IMR-90 (cell line): ENCODE measurements around the gene RDH16. TPM values are rescaled to one million over a fixed set of nuclear protein-coding genes. Genes with fewer than 3 reads are reported as not detected.

Experiments used
- ATAC-seq: fragments of 200-7000 bp; cut with Tn5 transposase; 2 replicates; pipeline ENCODE4 v1.9.1; 2020; ENCODE audit warnings: low read depth, mild to moderate bottlenecking, moderate library complexity
- BruUV-seq: library from RNA; stranded (reverse); fragments of 400-500 nt; replicated peaks from 2 replicates; lab custom pipeline; 2021; lab: Mats Ljungman, UMichigan
- CTCF ChIA-PET: fragments of 300-600 bp; formaldehyde crosslinking; extraction: SDS; loops from one replicate; lab custom pipeline; 2021; ENCODE audit warnings: antibody characterized with exemption; lab: Yijun Ruan, JAX
- POLR2A ChIA-PET: fragments of 300-600 bp; sonication (Branson Sonifier 250); formaldehyde crosslinking; loops from one replicate; lab custom pipeline; 2022; ENCODE audit warnings: antibody characterized with exemption; ENCODE audit not compliant: unreplicated experiment; lab: Charles Lee
- DNase-seq: peaks from one replicate; pipeline ENCODE4 v3.0.0; 2013
- H2AFZ ChIP-seq: replicated peaks from 2 replicates; pipeline ENCODE3; 2013; ENCODE audit warnings: low read length, mild to moderate bottlenecking; ENCODE audit not compliant: poor library complexity
- H2AK5ac ChIP-seq: 2 replicates; pipeline ENCODE4 v1.6.1; 2013; ENCODE audit warnings: low read depth, low read length, inconsistent platforms
- H2AK9ac ChIP-seq: replicated peaks from 2 replicates; pipeline ENCODE3; 2013; ENCODE audit warnings: mild to moderate bottlenecking, low read depth, low read length, moderate library complexity; ENCODE audit not compliant: poor library complexity
- H2BK120ac ChIP-seq: 2 replicates; pipeline ENCODE4 v1.6.1; 2013; ENCODE audit warnings: low read depth, low read length, inconsistent platforms
- H2BK15ac ChIP-seq: 3 replicates; pipeline ENCODE4 v1.6.1; 2013; ENCODE audit warnings: low read depth, low read length, inconsistent platforms
- H2BK20ac ChIP-seq: 2 replicates; pipeline ENCODE4 v1.6.1; 2013; ENCODE audit warnings: low read depth, mild to moderate bottlenecking, inconsistent platforms, low read length, moderate library complexity
- H2BK5ac ChIP-seq: 2 replicates; pipeline ENCODE4 v1.6.1; 2013; ENCODE audit warnings: mild to moderate bottlenecking, low read depth, low read length, inconsistent platforms; ENCODE audit not compliant: poor library complexity, severe bottlenecking
- H3K14ac ChIP-seq: replicated peaks from 2 replicates; pipeline ENCODE4 v1.6.1; 2013; ENCODE audit warnings: low read depth, low read length, inconsistent platforms
- H3K18ac ChIP-seq: 2 replicates; pipeline ENCODE4 v1.6.1; 2013; ENCODE audit warnings: low read depth, low read length, control low read depth
- H3K23ac ChIP-seq: 2 replicates; pipeline ENCODE4 v1.6.1; 2013; ENCODE audit warnings: low read depth, low read length, inconsistent platforms
- H3K27ac ChIP-seq: 2 replicates; pipeline ENCODE4 v1.5.1; 2013; ENCODE audit warnings: mild to moderate bottlenecking, control low read depth, low read length; ENCODE audit not compliant: insufficient read depth
- H3K27me3 ChIP-seq: 2 replicates; pipeline ENCODE4 v1.6.1; 2013; ENCODE audit warnings: low read length; ENCODE audit not compliant: control insufficient read depth, insufficient read depth
- H3K36me3 ChIP-seq: 2 replicates; pipeline ENCODE4 v1.6.1; 2013; ENCODE audit warnings: low read length, mixed read lengths; ENCODE audit not compliant: control insufficient read depth, insufficient read depth
- H3K4ac ChIP-seq: 2 replicates; pipeline ENCODE4 v1.6.1; 2013; ENCODE audit warnings: low read depth, low read length, inconsistent platforms
- H3K4me1 ChIP-seq: 2 replicates; pipeline ENCODE4 v1.6.1; 2013; ENCODE audit warnings: low read length, mixed read lengths; ENCODE audit not compliant: control insufficient read depth, insufficient read depth
- H3K4me2 ChIP-seq: 2 replicates; pipeline ENCODE4 v1.6.1; 2013; ENCODE audit warnings: low read depth, mild to moderate bottlenecking, control low read depth, low read length, moderate library complexity
- H3K4me3 ChIP-seq: 2 replicates; pipeline ENCODE4 v1.5.1; 2013; ENCODE audit warnings: low read depth, mild to moderate bottlenecking, control low read depth, low read length, moderate library complexity; ENCODE audit not compliant: insufficient read depth
- H3K56ac ChIP-seq: 2 replicates; pipeline ENCODE4 v1.6.1; 2013; ENCODE audit warnings: low read length, inconsistent platforms; ENCODE audit not compliant: insufficient read depth; ENCODE audit errors: extremely low read depth
- H3K79me1 ChIP-seq, 2 experiments: 2 replicates each; pipeline ENCODE4 v1.6.1; 2013; ENCODE audit warnings: low read length in 2 of 2, inconsistent platforms in 1 of 2, low read depth in 1 of 2
- H3K9ac ChIP-seq: 2 replicates; pipeline ENCODE4 v1.6.1; 2013; ENCODE audit warnings: low read depth, low read length, control low read depth
- H3K9me1 ChIP-seq: 2 replicates; pipeline ENCODE4 v1.6.1; 2013; ENCODE audit warnings: low read length, inconsistent platforms; ENCODE audit not compliant: insufficient read depth
- H3K9me3 ChIP-seq: 2 replicates; pipeline ENCODE4 v1.6.1; 2013; ENCODE audit warnings: low read length; ENCODE audit not compliant: control insufficient read depth, insufficient read depth
- H4K20me1 ChIP-seq: 2 replicates; pipeline ENCODE4 v1.6.1; 2013; ENCODE audit warnings: low read length, inconsistent platforms; ENCODE audit not compliant: insufficient read depth
- H4K5ac ChIP-seq: 2 replicates; pipeline ENCODE4 v1.6.1; 2013; ENCODE audit warnings: mild to moderate bottlenecking, low read depth, low read length, control low read depth
- H4K8ac ChIP-seq, 2 experiments: 2 replicates each; pipeline ENCODE4 v1.6.1; 2013; ENCODE audit warnings: low read depth in 2 of 2, low read length in 2 of 2, control low read depth in 1 of 2, inconsistent platforms in 1 of 2
- H4K91ac ChIP-seq: 2 replicates; pipeline ENCODE4 v1.6.1; 2013; ENCODE audit warnings: low read depth, low read length, inconsistent platforms; ENCODE audit not compliant: insufficient read depth
- BHLHE40 ChIP-seq: fragments of 150-350 bp; IDR thresholded peaks from 2 replicates; pipeline ENCODE4 v1.6.1; 2016; ENCODE audit warnings: mild to moderate bottlenecking, low read depth, low read length
- CEBPB ChIP-seq: IDR thresholded peaks from 2 replicates; pipeline ENCODE4 v1.6.1; 2012; ENCODE audit warnings: low read depth, low read length, improper control_type of control experiment
- CHD1 ChIP-seq: IDR thresholded peaks from 2 replicates; pipeline ENCODE4 v1.6.1; 2012; ENCODE audit warnings: low read depth, low read length, improper control_type of control experiment
- FOS ChIP-seq: fragments of 150-350 bp; IDR thresholded peaks from 2 replicates; pipeline ENCODE4 v1.6.1; 2016; ENCODE audit warnings: low read depth, low read length
- MAFK ChIP-seq: IDR thresholded peaks from 2 replicates; pipeline ENCODE4 v1.6.1; 2012; ENCODE audit warnings: low read depth, low read length, improper control_type of control experiment
- MXI1 ChIP-seq: IDR thresholded peaks from 2 replicates; pipeline ENCODE4 v1.6.1; 2012; ENCODE audit warnings: low read depth, mild to moderate bottlenecking, low read length, moderate library complexity, borderline replicate concordance
- POLR2A ChIP-seq: IDR thresholded peaks from 2 replicates; pipeline ENCODE4 v1.6.1; 2012; ENCODE audit warnings: mild to moderate bottlenecking, low read depth, low read length
- RAD21 ChIP-seq: IDR thresholded peaks from 2 replicates; pipeline ENCODE4 v1.6.1; 2012; ENCODE audit warnings: low read length, improper control_type of control experiment
- RCOR1 ChIP-seq: IDR thresholded peaks from 2 replicates; pipeline ENCODE4 v1.6.1; 2012; ENCODE audit warnings: mild to moderate bottlenecking, low read length, improper control_type of control experiment; ENCODE audit not compliant: insufficient replicate concordance
- RFX5 ChIP-seq: IDR thresholded peaks from 2 replicates; pipeline ENCODE4 v1.8.0; 2012; ENCODE audit warnings: low read depth, mild to moderate bottlenecking, low read length, moderate library complexity
- SMC3 ChIP-seq: fragments of 150-350 bp; IDR thresholded peaks from 2 replicates; pipeline ENCODE4 v1.6.1; 2016; ENCODE audit warnings: low read depth, mild to moderate bottlenecking, antibody characterized with exemption, low read length, moderate library complexity
- WGBS, 2 experiments: methylation state at CpG; one replicate each; pipeline versions ENCODE4 v1.1.5 to v1.1.7; 2013; ENCODE audit warnings: missing lambda C conversion rate in 2 of 2; ENCODE audit not compliant: insufficient read length in 1 of 2; ENCODE audit errors: extremely low coverage in 2 of 2; 5-methylcytosine and 5-hydroxymethylcytosine counted together
- dilution Hi-C: fragments of 300-500 bp; cut with HindIII; formaldehyde crosslinking; loops from one replicate; pipeline ENCODE4 v1.14.3; 2018; ENCODE audit warnings: low sequenced_read_pairs; ENCODE audit not compliant: unreplicated experiment
- in situ Hi-C: fragments of 300-500 bp; cut with MboI; formaldehyde crosslinking; loops from 3 replicates; pipeline ENCODE4 v1.14.3; 2019; ENCODE audit warnings: low sequenced_read_pairs, inconsistent platforms, mixed read lengths
- intact Hi-C: fragments of 100-400 bp; cut with micrococcal nuclease; formaldehyde crosslinking; loops from 2 replicates; pipeline ENCODE4 v1.10.0; 2022
- polyA plus RNA-seq, 3 experiments: library from polyadenylated mRNA; depleted of rRNA; stranded (reverse); fragments of >200 nt; gene quantifications; 2 replicates each; pipeline ENCODE4 v1.2.3, GENCODE V29; 2012; ENCODE audit warnings: low replicate concordance in 1 of 3
- total RNA-seq: library from RNA; depleted of rRNA; stranded (reverse); fragments of >200 nt; gene quantifications from 2 replicates; pipeline ENCODE4 v1.2.3, GENCODE V29; 2012
- TF ChIP-seq, protein P1 (sequence below): conservative IDR thresholded peaks from 2 replicates; pipeline ENCODE4 v1.5.1; 2012; ENCODE audit warnings: mild to moderate bottlenecking, low read depth, low read length, improper control_type of control experiment
- TF ChIP-seq, protein P2 (sequence below): fragments of 150-350 bp; IDR thresholded peaks from 2 replicates; pipeline ENCODE4 v1.6.1; 2017; ENCODE audit warnings: mild to moderate bottlenecking, antibody characterized with exemption, low read length, low read depth

RDH16 gene
- total and polyA plus RNA-seq, 2 of the 4 experiments (the other 2 are of a cell fraction), result not detected

DNA sequence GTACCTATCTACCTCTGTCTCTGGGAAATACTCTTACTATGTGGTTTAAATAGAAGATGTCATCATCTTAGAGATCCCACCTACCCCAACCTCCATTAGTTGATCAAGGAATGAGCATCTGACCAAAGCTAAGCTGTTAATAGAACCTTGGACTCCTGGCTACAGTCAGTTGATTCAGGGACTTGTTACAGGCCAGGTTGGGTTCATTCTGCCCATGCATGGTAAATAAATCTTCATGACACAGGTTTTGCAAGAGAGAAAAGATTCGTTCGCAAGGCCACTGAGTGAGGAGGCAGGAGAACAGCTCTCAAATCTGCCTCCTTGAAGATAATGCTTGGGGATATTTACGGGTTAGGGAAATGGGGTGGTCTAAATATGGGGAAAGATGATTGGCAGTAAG, 42.7 kb downstream of the RDH16 start:
- no peak overlapping the region for H2BK120ac ChIP-seq
- H2AFZ ChIP-seq, result no peak overlapping the region
- no peak overlapping the region for H3K14ac ChIP-seq
- H2AK5ac ChIP-seq, result no peak overlapping the region
- H2AK9ac ChIP-seq, result no peak overlapping the region
- dilution Hi-C loops (no loop called here), intact Hi-C loops (no loop called here), in situ Hi-C loops (no loop called here)
- no peaks in the 10 kb centered on the region for H3K9me3 ChIP-seq
- no peaks in the 10 kb centered on the region for H3K79me1 ChIP-seq
- no peak overlapping the region for H3K4me2 ChIP-seq
- no peak overlapping the region for H4K91ac ChIP-seq
- H2BK5ac ChIP-seq, result no peak overlapping the region
- H3K4me3 ChIP-seq, result no peak overlapping the region
- no peak overlapping the region for H3K9ac ChIP-seq
- H2BK15ac ChIP-seq, result no peak overlapping the region
- DNase-seq (no peak), ATAC-seq (no peak)
- H3K4ac ChIP-seq, result no peak overlapping the region
- ChIA-PET CTCF (no interaction called here), POLR2A (no interaction called here)
- H4K5ac ChIP-seq, result no peak overlapping the region
- H3K36me3 ChIP-seq, result no peaks in the 10 kb centered on the region
- H3K18ac ChIP-seq, result no peak overlapping the region
- no peak overlapping the region for H3K23ac ChIP-seq
- H4K8ac ChIP-seq, result no peak overlapping the region
- 79% methylated on average over 2 of the region's 3 CpGs; no CpG with 5 or more reads in 1 of the 2 experiments for whole genome bisulfite sequencing, 2 experiments
- H4K20me1 ChIP-seq, result no peaks in the 10 kb centered on the region
- H3K27me3 ChIP-seq, result peaks cover 2% of the 10 kb centered on the region
- TF ChIP-seq, protein P1, sequence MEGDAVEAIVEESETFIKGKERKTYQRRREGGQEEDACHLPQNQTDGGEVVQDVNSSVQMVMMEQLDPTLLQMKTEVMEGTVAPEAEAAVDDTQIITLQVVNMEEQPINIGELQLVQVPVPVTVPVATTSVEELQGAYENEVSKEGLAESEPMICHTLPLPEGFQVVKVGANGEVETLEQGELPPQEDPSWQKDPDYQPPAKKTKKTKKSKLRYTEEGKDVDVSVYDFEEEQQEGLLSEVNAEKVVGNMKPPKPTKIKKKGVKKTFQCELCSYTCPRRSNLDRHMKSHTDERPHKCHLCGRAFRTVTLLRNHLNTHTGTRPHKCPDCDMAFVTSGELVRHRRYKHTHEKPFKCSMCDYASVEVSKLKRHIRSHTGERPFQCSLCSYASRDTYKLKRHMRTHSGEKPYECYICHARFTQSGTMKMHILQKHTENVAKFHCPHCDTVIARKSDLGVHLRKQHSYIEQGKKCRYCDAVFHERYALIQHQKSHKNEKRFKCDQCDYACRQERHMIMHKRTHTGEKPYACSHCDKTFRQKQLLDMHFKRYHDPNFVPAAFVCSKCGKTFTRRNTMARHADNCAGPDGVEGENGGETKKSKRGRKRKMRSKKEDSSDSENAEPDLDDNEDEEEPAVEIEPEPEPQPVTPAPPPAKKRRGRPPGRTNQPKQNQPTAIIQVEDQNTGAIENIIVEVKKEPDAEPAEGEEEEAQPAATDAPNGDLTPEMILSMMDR, result no peak
- no peak for TF ChIP-seq POLR2A
- no peak for TF ChIP-seq RCOR1
- TF ChIP-seq RFX5, result no peak
- TF ChIP-seq SMC3, result no peak
- no peak for TF ChIP-seq CEBPB
- TF ChIP-seq RAD21, result no peak
- TF ChIP-seq MAFK, result no peak
- TF ChIP-seq FOS, result no peak
- TF ChIP-seq, protein P2, sequence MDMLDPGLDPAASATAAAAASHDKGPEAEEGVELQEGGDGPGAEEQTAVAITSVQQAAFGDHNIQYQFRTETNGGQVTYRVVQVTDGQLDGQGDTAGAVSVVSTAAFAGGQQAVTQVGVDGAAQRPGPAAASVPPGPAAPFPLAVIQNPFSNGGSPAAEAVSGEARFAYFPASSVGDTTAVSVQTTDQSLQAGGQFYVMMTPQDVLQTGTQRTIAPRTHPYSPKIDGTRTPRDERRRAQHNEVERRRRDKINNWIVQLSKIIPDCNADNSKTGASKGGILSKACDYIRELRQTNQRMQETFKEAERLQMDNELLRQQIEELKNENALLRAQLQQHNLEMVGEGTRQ, result no peak
- no peak for TF ChIP-seq CHD1
- TF ChIP-seq BHLHE40, result no peak
- no peak for TF ChIP-seq MXI1
- no peaks in the 10 kb centered on the region for H3K9me1 ChIP-seq
- no peak overlapping the region for H2BK20ac ChIP-seq
- no peak overlapping the region for H3K56ac ChIP-seq
- H3K4me1 ChIP-seq, result no peaks in the 10 kb centered on the region
- no peak overlapping the region for H3K27ac ChIP-seq
- no TSS peak for BruUV-seq
